ENCODE results near the gene WDR70. TPM values are rescaled to one million over a fixed set of nuclear protein-coding genes. Genes with fewer than 3 reads are reported as not detected.

The WDR70 gene
- total and polyA plus RNA-seq, 2 of the 8 experiments (the other 6 are each of a cell fraction or from before 2014, with no cell fraction given), result 10.6 to 37.4 TPM

- TF ChIP-seq ZNF274 (IDR thresholded peaks at IDR 0.05; ENCODE audit: borderline replicate concordance, extremely low read depth, low read length), result no peak
- no peak for TF ChIP-seq POLR2A (IDR thresholded peaks at IDR 0.05; ENCODE audit: control extremely low read depth in 1 of 2, low read depth in 2 of 2, low read length in 2 of 2)
- TF ChIP-seq POU5F1 (IDR thresholded peaks at IDR 0.05; ENCODE audit: low read depth, low read length), result no peak
- no peak for TF ChIP-seq NANOG (IDR thresholded peaks at IDR 0.05; ENCODE audit: insufficient read depth, low read depth, low read length, poor library complexity, severe bottlenecking)
- TF ChIP-seq EZH2 (IDR thresholded peaks at IDR 0.05; ENCODE audit: low read depth, low read length, severe bottlenecking), result no peak
- no peak for TF ChIP-seq PHF8 (conservative IDR thresholded peaks at IDR 0.05; ENCODE audit: low read depth, low read length)
Observed at GRCh38 chr5:37730896-37731455, 351.9 kb downstream of the WDR70 start (continued).
